CD4-positive, alpha-beta memory T cell (primary cell): ENCODE results near the gene MOGAT3. TPM values are rescaled to one million over a fixed set of nuclear protein-coding genes. Genes with fewer than 3 reads are reported as not detected.

Source experiments
- CTCF ChIA-PET: fragments of 350-600 bp; sonication (Branson Sonifier 250); formaldehyde crosslinking; loops from one replicate; lab custom pipeline; 2021; ENCODE audit warnings: inconsistent platforms; ENCODE audit not compliant: partially characterized antibody; lab: Charles Lee
- POLR2A ChIA-PET: fragments of 350-600 bp; sonication (Branson Sonifier 250); formaldehyde crosslinking; loops from one replicate; lab custom pipeline; 2021; ENCODE audit not compliant: partially characterized antibody; lab: Charles Lee
- DNase-seq, 5 donors: peaks; one replicate each; pipeline versions ENCODE4 v3.0.0 to v3.0.0-alpha.2; 2020 to 2022; ENCODE audit warnings: mixed read lengths in 1 of 5
- H3K27ac ChIP-seq: one replicate; pipeline ENCODE4 v1.7.0; 2013; ENCODE audit warnings: low read depth, low read length
- H3K27me3 ChIP-seq: 2 replicates; pipeline ENCODE4 v1.7.0; 2013; ENCODE audit warnings: mild to moderate bottlenecking, low read length, moderate library complexity; ENCODE audit not compliant: insufficient read depth
- H3K36me3 ChIP-seq: 2 replicates; pipeline ENCODE4 v1.7.0; 2013; ENCODE audit warnings: mild to moderate bottlenecking, low read length, moderate library complexity; ENCODE audit not compliant: insufficient read depth
- H3K4me1 ChIP-seq: 2 replicates; pipeline ENCODE4 v1.7.0; 2013; ENCODE audit warnings: mild to moderate bottlenecking, low read length, moderate library complexity; ENCODE audit not compliant: insufficient read depth
- H3K4me3 ChIP-seq, 2 donors: one replicate each; pipeline ENCODE4 v1.7.0; 2013; ENCODE audit warnings: low read length in 2 of 2, mild to moderate bottlenecking in 1 of 2
- H3K9me3 ChIP-seq, 2 donors: one replicate each; pipeline ENCODE4 v1.7.0; 2013; ENCODE audit warnings: low read length in 2 of 2, control low read depth in 1 of 2; ENCODE audit not compliant: control insufficient read depth in 1 of 2
- H3K27ac Mint-ChIP-seq, 7 donors: one replicate each; pipeline ENCODE4 v1.8.0; 2020 to 2021; ENCODE audit warnings: mixed read lengths in 7 of 7, mild to moderate bottlenecking in 6 of 7, inconsistent platforms in 3 of 7, moderate library complexity in 3 of 7
- H3K27me3 Mint-ChIP-seq, 2 donors: one replicate each; pipeline ENCODE4 v1.8.0; 2020 to 2021; ENCODE audit warnings: mixed read lengths in 2 of 2
- H3K36me3 Mint-ChIP-seq, 2 donors: one replicate each; pipeline ENCODE4 v1.8.0; 2020 to 2021; ENCODE audit warnings: mixed read lengths in 2 of 2, inconsistent platforms in 1 of 2, mild to moderate bottlenecking in 1 of 2
- H3K4me1 Mint-ChIP-seq, 4 donors: one replicate each; pipeline ENCODE4 v1.8.0; 2020 to 2021; ENCODE audit warnings: mixed read lengths in 4 of 4, mild to moderate bottlenecking in 1 of 4
- H3K4me3 Mint-ChIP-seq, 8 donors: one replicate each; pipeline ENCODE4 v1.8.0; 2020 to 2021; ENCODE audit warnings: mixed read lengths in 8 of 8, mild to moderate bottlenecking in 7 of 8, moderate library complexity in 6 of 8, inconsistent platforms in 3 of 8
- H3K9me3 Mint-ChIP-seq, 8 donors: one replicate each; pipeline ENCODE4 v1.8.0; 2020 to 2021; ENCODE audit warnings: mixed read lengths in 8 of 8, mild to moderate bottlenecking in 5 of 8, inconsistent platforms in 3 of 8, moderate library complexity in 1 of 8
- intact Hi-C: fragments of 100-400 bp; cut with micrococcal nuclease; formaldehyde crosslinking; loops from one replicate; pipeline ENCODE4 v1.15.1; 2023
- polyA plus RNA-seq, 2 donors: library from polyadenylated mRNA; unstranded; fragments of 300-500 nt; fragmentation: Illumina TruSeq; gene quantifications; one replicate each; pipeline ENCODE4 v1.2.3, GENCODE V29; 2021
- total RNA-seq, 2 experiments: library from RNA; stranded (reverse); gene quantifications; one replicate each; pipeline ENCODE4 v1.2.3, GENCODE V29; 2021

MOGAT3 gene
- total and polyA plus RNA-seq, 4 experiments from 2014 or later, result not detected

DNA sequence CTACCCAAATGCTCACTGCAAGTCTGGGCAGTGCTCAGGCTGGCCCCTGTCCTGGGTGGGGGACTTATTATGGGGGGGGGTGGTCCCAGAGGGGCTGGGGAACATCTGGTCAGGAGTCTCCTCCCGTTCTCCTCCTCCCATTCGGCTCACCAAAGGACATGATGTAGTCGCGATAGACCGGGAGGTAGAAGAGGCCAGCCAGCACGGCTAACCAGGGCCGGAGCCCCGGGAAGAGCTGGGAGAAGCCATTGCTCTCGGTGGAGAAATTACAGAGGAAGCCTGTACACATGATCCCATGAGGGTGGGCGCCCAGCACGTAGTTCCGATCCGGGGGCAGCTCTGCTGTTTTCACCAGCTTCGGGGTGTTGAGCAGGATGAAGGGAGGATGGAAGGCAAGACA lies 2.4 kb downstream of the MOGAT3 start:
- Mint-ChIP-seq H3K4me3 (no peak overlapping the region), H3K27me3 (peaks cover 12 to 15% of the 10 kb centered on the region in 2 donors), H3K9me3 (no peaks in the 10 kb centered on the region), H3K4me1 (peaks cover 4 to 16% (median 7%) of the 10 kb centered on the region in 4 donors), H3K27ac (no peak overlapping the region), H3K36me3 (no peaks in the 10 kb centered on the region)
- Histone ChIP-seq H3K27me3 (no peaks in the 10 kb centered on the region), H3K4me1 (peaks cover 10% of the 10 kb centered on the region), H3K36me3 (no peaks in the 10 kb centered on the region), H3K9me3 (no peaks in the 10 kb centered on the region), H3K27ac (no peak overlapping the region), H3K4me3 (no peak overlapping the region)
- CTCF ChIA-PET, result interaction anchor here (1.0 kb wide), 1 partner anchor 54 kb away, joined by 3 read pairs; no protein-coding TSS in a partner anchor
- intact Hi-C loops, result no loop called here
- POLR2A ChIA-PET, result no interaction called here
- DNase-seq, result no peak

DNA sequence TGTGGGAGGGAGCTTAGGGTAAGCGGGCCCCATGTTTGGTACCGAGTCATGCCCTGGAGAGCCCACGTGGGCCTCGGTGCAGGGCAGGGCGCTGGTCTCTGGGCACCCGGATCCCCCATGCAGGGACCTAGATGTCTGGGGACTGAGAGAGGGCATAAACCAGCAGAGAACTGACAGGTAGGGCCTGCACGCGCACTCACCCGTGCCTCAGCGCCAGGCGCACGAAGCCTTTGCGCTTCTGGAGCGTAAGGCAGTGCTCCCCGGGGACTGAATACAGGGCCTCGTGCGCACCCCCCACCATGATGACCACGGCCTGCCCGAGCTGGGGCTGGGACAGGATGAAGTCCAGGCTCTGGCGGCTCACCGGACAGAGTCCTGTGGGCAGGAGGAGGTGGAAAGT lies 2.8 kb downstream of the MOGAT3 start:
- no peaks in the 10 kb centered on the region for H3K9me3 Mint-ChIP-seq
- no peak for DNase-seq
- no peak overlapping the region for H3K27ac Mint-ChIP-seq

DNA sequence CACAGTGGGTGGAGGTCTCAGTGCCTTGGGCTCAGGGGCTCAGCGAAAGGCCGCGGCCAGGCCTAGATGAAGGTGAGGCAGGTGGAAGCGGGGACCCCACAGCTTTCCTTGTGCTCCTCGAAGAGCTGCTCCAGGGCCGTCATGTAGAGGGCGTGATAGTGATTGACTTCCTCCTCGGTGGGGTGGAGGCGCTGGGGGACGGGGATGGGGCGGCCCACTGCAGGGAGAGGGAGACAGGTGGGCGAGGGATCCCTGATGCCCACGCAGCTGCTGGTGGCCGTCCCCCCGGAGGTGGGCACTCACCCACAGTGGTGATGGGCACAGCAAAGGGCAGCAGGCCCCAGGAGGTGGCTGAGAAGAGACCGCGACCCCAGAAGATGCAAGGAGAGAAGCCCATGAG lies 5.0 kb downstream of the MOGAT3 start:
- no peak overlapping the region for H3K4me3 Mint-ChIP-seq
- no peak for DNase-seq
- H3K4me1 Mint-ChIP-seq, result peaks cover under 1 to 8% (median 4%) of the 10 kb centered on the region in 4 donors
- no peaks in the 10 kb centered on the region for H3K9me3 ChIP-seq
- H3K4me3 ChIP-seq, result no peak overlapping the region
- no peaks in the 10 kb centered on the region for H3K27me3 ChIP-seq
- H3K27ac ChIP-seq, result no peak overlapping the region
- peaks cover 7 to 14% of the 10 kb centered on the region in 2 donors for H3K27me3 Mint-ChIP-seq
- no peaks in the 10 kb centered on the region for H3K36me3 Mint-ChIP-seq
- POLR2A ChIA-PET, result no interaction called here
- H3K36me3 ChIP-seq, result no peaks in the 10 kb centered on the region
- H3K9me3 Mint-ChIP-seq, result no peaks in the 10 kb centered on the region
- CTCF ChIA-PET, result interaction anchor here (6.5 to 8.6 kb wide), 2 partner anchors 54 to 87 kb away, joined by 62 to 177 read pairs; no protein-coding TSS in a partner anchor
- intact Hi-C loops, result no loop called here
- H3K27ac Mint-ChIP-seq, result no peak overlapping the region
- H3K4me1 ChIP-seq, result peaks cover 2% of the 10 kb centered on the region

More for the DNA sequence above, 2.8 kb downstream of the MOGAT3 start:
- Histone ChIP-seq H3K9me3 (no peaks in the 10 kb centered on the region), H3K27ac (no peak overlapping the region), H3K4me3 (no peak overlapping the region), H3K27me3 (no peaks in the 10 kb centered on the region), H3K4me1 (peaks cover 6% of the 10 kb centered on the region), H3K36me3 (no peaks in the 10 kb centered on the region)
- POLR2A ChIA-PET, result no interaction called here
- CTCF ChIA-PET, result no interaction called here
- peaks cover 4 to 15% (median 5%) of the 10 kb centered on the region in 4 donors for H3K4me1 Mint-ChIP-seq
- peaks cover 12 to 15% of the 10 kb centered on the region in 2 donors for H3K27me3 Mint-ChIP-seq
- H3K36me3 Mint-ChIP-seq, result no peaks in the 10 kb centered on the region
- no peak overlapping the region for H3K4me3 Mint-ChIP-seq
- intact Hi-C loops, result no loop called here

DNA sequence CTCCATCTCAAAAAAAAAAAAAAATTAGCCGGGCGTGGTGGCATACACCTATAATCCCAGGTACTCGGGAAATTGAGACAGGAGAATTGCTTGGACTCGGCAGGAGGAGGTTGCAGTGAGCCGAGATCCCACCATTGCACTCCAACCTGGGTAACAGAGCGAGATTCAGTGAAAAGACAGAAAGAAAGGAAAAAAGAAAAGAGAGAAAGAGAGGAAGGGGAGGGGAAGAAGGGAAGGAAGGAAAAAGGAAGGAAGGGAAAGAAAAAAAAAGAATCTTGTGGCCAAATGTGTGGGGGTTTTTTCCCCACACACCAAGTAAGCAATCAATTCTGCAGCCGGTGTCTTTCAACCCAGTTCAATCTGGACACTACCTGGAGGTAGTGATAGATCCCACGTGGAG lies 11.7 kb downstream of the MOGAT3 start:
- Mint-ChIP-seq H3K4me3 (no peak overlapping the region), H3K4me1 (peaks cover 0 to 4% (median under 1%) of the 10 kb centered on the region in 4 donors), H3K27me3 (peaks cover 8 to 15% of the 10 kb centered on the region in 2 donors), H3K36me3 (no peaks in the 10 kb centered on the region), H3K27ac (no peak overlapping the region), H3K9me3 (no peaks in the 10 kb centered on the region)
- intact Hi-C loops, result no loop called here
- H3K27ac ChIP-seq, result no peak overlapping the region
- POLR2A ChIA-PET, result no interaction called here
- no peaks in the 10 kb centered on the region for H3K36me3 ChIP-seq
- H3K4me3 ChIP-seq, result no peak overlapping the region
- no peak for DNase-seq
- no peaks in the 10 kb centered on the region for H3K27me3 ChIP-seq
- no peaks in the 10 kb centered on the region for H3K9me3 ChIP-seq
- CTCF ChIA-PET, result interaction anchor here (8.6 kb wide), 1 partner anchor 47 kb away, joined by 177 read pairs; no protein-coding TSS in a partner anchor
- no peaks in the 10 kb centered on the region for H3K4me1 ChIP-seq

DNA sequence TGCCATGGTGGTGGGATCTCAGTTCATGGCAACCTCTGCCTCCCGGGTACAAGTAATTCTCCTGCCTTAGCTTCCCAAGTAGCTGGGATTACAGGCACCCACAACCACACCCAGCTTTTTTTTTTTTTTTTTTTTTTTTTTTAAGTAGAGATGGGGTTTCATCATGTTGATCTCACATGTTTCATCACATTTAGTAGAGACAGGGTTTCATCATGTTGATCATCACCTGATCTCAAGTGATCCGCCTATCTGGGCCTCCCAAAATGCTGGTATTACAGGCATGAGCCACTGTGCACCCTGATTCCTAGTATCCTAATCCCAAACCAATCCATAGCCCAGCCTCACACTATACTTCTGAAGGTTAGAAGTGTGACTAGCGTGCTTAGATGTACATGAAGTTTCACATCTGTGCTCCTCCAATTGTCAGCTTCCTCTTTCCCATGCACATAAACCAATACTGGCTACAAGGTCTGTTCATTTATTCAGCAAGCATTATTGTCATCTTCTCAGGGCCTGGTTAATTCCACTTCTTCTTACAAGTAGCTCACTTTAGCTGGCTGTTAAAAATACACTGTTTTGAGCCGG lies 13.9 kb downstream of the MOGAT3 start:
- intact Hi-C loops, result no loop called here
- no peaks in the 10 kb centered on the region for H3K36me3 Mint-ChIP-seq
- H3K27ac ChIP-seq, result no peak overlapping the region
- H3K36me3 ChIP-seq, result no peaks in the 10 kb centered on the region
- no peaks in the 10 kb centered on the region for H3K9me3 ChIP-seq
- H3K27ac Mint-ChIP-seq, result no peak overlapping the region
- H3K4me1 Mint-ChIP-seq, result peaks cover 0 to 4% (median under 1%) of the 10 kb centered on the region in 4 donors
- CTCF ChIA-PET, result interaction anchor here (1.3 kb wide), 1 partner anchor 16 kb away, joined by 3 read pairs; no protein-coding TSS in a partner anchor
- no peak overlapping the region for H3K4me3 ChIP-seq
- no peak overlapping the region for H3K4me3 Mint-ChIP-seq
- POLR2A ChIA-PET, result no interaction called here
- DNase-seq, result no peak
- no peaks in the 10 kb centered on the region for H3K27me3 ChIP-seq
- peaks cover 0 to 2% (median 0%) of the 10 kb centered on the region in 8 donors for H3K9me3 Mint-ChIP-seq
- H3K27me3 Mint-ChIP-seq, result peaks cover 17 to 24% of the 10 kb centered on the region in 2 donors
- H3K4me1 ChIP-seq, result no peaks in the 10 kb centered on the region

DNA sequence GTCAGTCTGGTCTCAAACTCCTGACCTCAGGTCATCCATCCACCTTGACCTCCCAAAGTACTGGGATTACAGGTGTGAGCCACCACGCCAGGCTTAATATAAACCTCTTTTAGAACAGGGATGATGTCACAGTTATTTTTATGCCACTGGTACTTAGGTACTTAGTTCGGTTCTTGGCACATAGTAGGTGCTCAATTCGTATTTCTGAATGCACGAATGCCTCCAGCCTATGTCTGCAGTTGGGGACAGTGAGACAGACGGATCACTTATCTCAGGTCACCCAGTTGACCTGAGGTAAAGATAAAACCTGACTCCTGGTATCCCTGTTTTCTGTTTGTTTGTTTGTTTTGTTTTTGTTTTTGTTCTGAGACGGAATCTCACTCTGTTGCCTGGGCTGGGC lies 14.6 kb downstream of the MOGAT3 start:
- Histone ChIP-seq H3K4me1 (no peaks in the 10 kb centered on the region), H3K27ac (no peak overlapping the region), H3K27me3 (no peaks in the 10 kb centered on the region), H3K9me3 (no peaks in the 10 kb centered on the region), H3K36me3 (no peaks in the 10 kb centered on the region), H3K4me3 (no peak overlapping the region)
- ChIA-PET CTCF (interaction anchor here (1.3 kb wide), 1 partner anchor 16 kb away, joined by 3 read pairs; no protein-coding TSS in a partner anchor), POLR2A (no interaction called here)
- peaks cover 0 to 2% (median 0%) of the 10 kb centered on the region in 8 donors for H3K9me3 Mint-ChIP-seq
- no peaks in the 10 kb centered on the region for H3K36me3 Mint-ChIP-seq
- DNase-seq, result no peak
- intact Hi-C loops, result no loop called here
- H3K27me3 Mint-ChIP-seq, result peaks cover 19 to 25% of the 10 kb centered on the region in 2 donors
- no peak overlapping the region for H3K4me3 Mint-ChIP-seq
- no peak overlapping the region for H3K27ac Mint-ChIP-seq
- peaks cover 0 to 5% (median under 1%) of the 10 kb centered on the region in 4 donors for H3K4me1 Mint-ChIP-seq

DNA sequence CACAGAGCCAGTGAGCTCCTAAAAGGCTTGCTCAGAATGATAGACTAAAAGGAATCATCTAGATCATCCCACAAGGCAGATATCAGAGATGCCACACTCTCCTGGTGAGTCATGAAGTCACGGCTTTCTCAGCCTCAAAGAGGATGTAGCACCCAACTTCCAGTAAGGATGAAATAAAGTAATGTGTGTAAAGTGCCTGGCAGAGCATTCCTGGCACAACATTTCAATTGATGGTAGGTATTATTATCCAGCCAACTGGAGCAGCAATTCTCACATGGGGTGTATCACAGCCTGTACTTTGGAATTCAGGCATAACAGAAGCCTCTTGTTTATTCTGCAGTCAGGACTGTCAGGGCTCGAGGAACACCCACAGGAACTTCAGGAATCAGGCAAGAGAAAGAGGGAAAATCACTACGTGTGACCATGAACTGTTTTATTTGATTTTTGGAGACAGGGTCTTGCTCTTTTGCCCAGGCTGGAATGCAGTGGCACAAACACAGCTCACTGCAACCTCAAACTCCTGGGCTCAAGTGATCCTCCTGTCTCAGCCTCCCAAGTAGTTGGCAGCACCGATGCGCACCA lies 15.5 kb downstream of the MOGAT3 start:
- no peak overlapping the region for H3K27ac ChIP-seq

More for the DNA sequence above, 15.5 kb downstream of the MOGAT3 start:
- intact Hi-C loops, result no loop called here
- H3K4me1 Mint-ChIP-seq, result peaks cover 0 to 11% (median 4%) of the 10 kb centered on the region in 4 donors
- Histone ChIP-seq H3K4me1 (no peaks in the 10 kb centered on the region), H3K9me3 (no peaks in the 10 kb centered on the region), H3K36me3 (no peaks in the 10 kb centered on the region), H3K4me3 (no peak overlapping the region), H3K27me3 (peaks cover 4% of the 10 kb centered on the region)
- POLR2A ChIA-PET, result no interaction called here
- H3K4me3 Mint-ChIP-seq, result no peak overlapping the region
- peaks cover 0 to 2% (median 0%) of the 10 kb centered on the region in 8 donors for H3K9me3 Mint-ChIP-seq
- H3K27me3 Mint-ChIP-seq, result peaks cover 25 to 33% of the 10 kb centered on the region in 2 donors
- no peak overlapping the region for H3K27ac Mint-ChIP-seq
- CTCF ChIA-PET, result interaction anchor here (1.2 to 1.9 kb wide), 3 partner anchors 9 to 51 kb away, joined by 3 to 7 read pairs (median 4); no protein-coding TSS in a partner anchor
- H3K36me3 Mint-ChIP-seq, result no peaks in the 10 kb centered on the region
- no peak for DNase-seq
